SU-DHL-6 (cell line): ENCODE measurements around the gene GPRC5C.

Source experiments
- H2AFZ ChIP-seq: fragments of 200-600 bp; sonication (generic); 2 replicates; pipeline ENCODE4 v1.6.1; 2014; ENCODE audit warnings: low read depth, mild to moderate bottlenecking, moderate library complexity, mixed read lengths, antibody characterized with exemption, low read length; ENCODE audit not compliant: severe bottlenecking
- H3F3A ChIP-seq: fragments of 200-600 bp; shearing (Covaris generic); 2 replicates; pipeline ENCODE4 v1.6.0; 2016; ENCODE audit warnings: antibody characterized with exemption, mild to moderate bottlenecking; ENCODE audit not compliant: insufficient read depth
- H3K27ac ChIP-seq: fragments of 200-600 bp; sonication (generic); 2 replicates; pipeline ENCODE4 v1.5.1; 2016; ENCODE audit warnings: low read depth, mild to moderate bottlenecking, low read length, moderate library complexity, mixed read lengths
- H3K27me3 ChIP-seq: fragments of 200-600 bp; sonication (generic), shearing (Covaris generic); 2 replicates; pipeline ENCODE4 v1.6.0; 2014; ENCODE audit warnings: mild to moderate bottlenecking, low read length
- H3K36me3 ChIP-seq: fragments of 200-600 bp; sonication (generic); 2 replicates; pipeline ENCODE4 v1.6.1; 2014; ENCODE audit warnings: mild to moderate bottlenecking, low read length, mixed read lengths
- H3K4me2 ChIP-seq: fragments of 300-600, 200-600 bp; shearing (Covaris generic), sonication (generic); 2 replicates; pipeline ENCODE4 v1.6.0; 2014; ENCODE audit warnings: low read length, low read depth, mild to moderate bottlenecking; ENCODE audit not compliant: poor library complexity, severe bottlenecking
- H3K4me3 ChIP-seq: fragments of 200-600 bp; sonication (generic); 2 replicates; pipeline ENCODE4 v1.5.1; 2014; ENCODE audit warnings: antibody characterized with exemption, low read length, mild to moderate bottlenecking, mixed read lengths; ENCODE audit not compliant: insufficient read depth, poor library complexity, severe bottlenecking
- H3K79me2 ChIP-seq: fragments of 200-600 bp; sonication (generic); 2 replicates; pipeline ENCODE4 v1.6.1; 2014; ENCODE audit warnings: mild to moderate bottlenecking, low read length, moderate library complexity; ENCODE audit not compliant: insufficient read depth
- H3K9ac ChIP-seq: fragments of 200-600 bp; sonication (generic); 2 replicates; pipeline ENCODE4 v1.7.0; 2014; ENCODE audit warnings: mild to moderate bottlenecking, low read length
- H3K9me2 ChIP-seq: fragments of 200-600 bp; sonication (generic); replicated peaks from 2 replicates; pipeline ENCODE4 v1.6.1; 2014; ENCODE audit warnings: low read length; ENCODE audit not compliant: insufficient read depth
- H3K9me3 ChIP-seq: fragments of 200-600 bp; sonication (generic); 2 replicates; pipeline ENCODE4 v1.6.1; 2014; ENCODE audit warnings: low read length, mixed read lengths; ENCODE audit not compliant: insufficient read depth
- H4K20me1 ChIP-seq: fragments of 200-600 bp; sonication (generic); 2 replicates; pipeline ENCODE4 v1.6.1; 2014; ENCODE audit warnings: low read depth, mild to moderate bottlenecking, antibody characterized with exemption, low read length, moderate library complexity, mixed read lengths
- EZH2phosphoT487 ChIP-seq: fragments of 200-600 bp; sonication (generic), shearing (Covaris generic); conservative IDR thresholded peaks from 2 replicates; pipeline ENCODE4 v1.6.1; 2018; ENCODE audit warnings: mild to moderate bottlenecking, antibody characterized with exemption, low read length, moderate library complexity, mixed read lengths
- TF ChIP-seq, protein P1 (sequence below): fragments of 200-600 bp; sonication (generic); IDR thresholded peaks from one replicate; pipeline ENCODE4 v1.5.1; 2017; ENCODE audit warnings: antibody characterized with exemption, mild to moderate bottlenecking, low read length, moderate library complexity; ENCODE audit not compliant: insufficient read depth, poor library complexity, severe bottlenecking

Gene GPRC5C

DNA sequence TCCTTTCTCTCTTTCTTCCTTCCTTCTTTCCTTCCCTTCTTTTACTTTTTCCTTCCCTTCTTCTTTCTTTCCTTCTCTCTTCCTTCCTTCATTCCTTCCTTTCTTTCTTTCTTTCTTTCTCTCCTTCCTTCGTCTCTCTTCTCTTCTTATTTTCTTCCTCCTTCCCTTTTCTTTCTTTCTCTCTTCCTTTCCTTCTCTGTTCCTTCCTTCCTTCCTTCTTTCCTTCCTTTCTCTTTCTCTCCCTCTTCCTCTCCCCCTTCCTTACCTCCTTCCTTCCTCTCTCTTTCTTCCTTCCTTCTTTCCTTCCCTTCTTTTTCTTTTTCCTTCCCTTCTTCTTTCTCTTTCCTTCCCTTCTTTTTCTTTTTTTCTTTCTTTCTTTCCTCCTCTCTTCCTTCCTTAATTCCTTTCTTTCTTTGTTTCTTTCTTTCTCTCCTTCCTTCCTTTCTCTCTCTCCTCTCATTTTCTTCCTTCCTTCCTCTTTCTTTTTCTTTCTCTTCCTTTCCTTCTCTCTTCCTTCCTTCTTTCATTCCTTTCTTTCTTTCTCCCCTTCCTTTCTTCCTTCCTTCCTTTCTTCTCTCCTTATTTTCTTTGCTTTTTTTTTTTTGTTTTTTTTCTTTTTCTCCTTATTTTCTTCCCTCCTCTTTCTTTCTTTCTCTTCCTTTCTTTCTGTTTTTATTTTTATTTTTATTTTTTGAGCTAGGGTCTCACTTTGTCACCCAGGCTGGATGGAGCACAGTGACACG, 41.8 kb upstream of the GPRC5C start:
- no peak overlapping the region for H3K4me3 ChIP-seq
- no peaks in the 10 kb centered on the region for H3K9me2 ChIP-seq
- H3K36me3 ChIP-seq = no peaks in the 10 kb centered on the region
- H3K4me2 ChIP-seq = no peak overlapping the region
- no peaks in the 10 kb centered on the region for H3F3A ChIP-seq
- TF ChIP-seq EZH2phosphoT487 = no peak
- TF ChIP-seq, protein P1, sequence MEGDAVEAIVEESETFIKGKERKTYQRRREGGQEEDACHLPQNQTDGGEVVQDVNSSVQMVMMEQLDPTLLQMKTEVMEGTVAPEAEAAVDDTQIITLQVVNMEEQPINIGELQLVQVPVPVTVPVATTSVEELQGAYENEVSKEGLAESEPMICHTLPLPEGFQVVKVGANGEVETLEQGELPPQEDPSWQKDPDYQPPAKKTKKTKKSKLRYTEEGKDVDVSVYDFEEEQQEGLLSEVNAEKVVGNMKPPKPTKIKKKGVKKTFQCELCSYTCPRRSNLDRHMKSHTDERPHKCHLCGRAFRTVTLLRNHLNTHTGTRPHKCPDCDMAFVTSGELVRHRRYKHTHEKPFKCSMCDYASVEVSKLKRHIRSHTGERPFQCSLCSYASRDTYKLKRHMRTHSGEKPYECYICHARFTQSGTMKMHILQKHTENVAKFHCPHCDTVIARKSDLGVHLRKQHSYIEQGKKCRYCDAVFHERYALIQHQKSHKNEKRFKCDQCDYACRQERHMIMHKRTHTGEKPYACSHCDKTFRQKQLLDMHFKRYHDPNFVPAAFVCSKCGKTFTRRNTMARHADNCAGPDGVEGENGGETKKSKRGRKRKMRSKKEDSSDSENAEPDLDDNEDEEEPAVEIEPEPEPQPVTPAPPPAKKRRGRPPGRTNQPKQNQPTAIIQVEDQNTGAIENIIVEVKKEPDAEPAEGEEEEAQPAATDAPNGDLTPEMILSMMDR = no peak
- no peaks in the 10 kb centered on the region for H4K20me1 ChIP-seq
- H3K27ac ChIP-seq = no peak overlapping the region
- no peak overlapping the region for H2AFZ ChIP-seq
- no peak overlapping the region for H3K9ac ChIP-seq
- no peaks in the 10 kb centered on the region for H3K27me3 ChIP-seq
- H3K79me2 ChIP-seq = no peaks in the 10 kb centered on the region
- H3K9me3 ChIP-seq = no peaks in the 10 kb centered on the region

DNA sequence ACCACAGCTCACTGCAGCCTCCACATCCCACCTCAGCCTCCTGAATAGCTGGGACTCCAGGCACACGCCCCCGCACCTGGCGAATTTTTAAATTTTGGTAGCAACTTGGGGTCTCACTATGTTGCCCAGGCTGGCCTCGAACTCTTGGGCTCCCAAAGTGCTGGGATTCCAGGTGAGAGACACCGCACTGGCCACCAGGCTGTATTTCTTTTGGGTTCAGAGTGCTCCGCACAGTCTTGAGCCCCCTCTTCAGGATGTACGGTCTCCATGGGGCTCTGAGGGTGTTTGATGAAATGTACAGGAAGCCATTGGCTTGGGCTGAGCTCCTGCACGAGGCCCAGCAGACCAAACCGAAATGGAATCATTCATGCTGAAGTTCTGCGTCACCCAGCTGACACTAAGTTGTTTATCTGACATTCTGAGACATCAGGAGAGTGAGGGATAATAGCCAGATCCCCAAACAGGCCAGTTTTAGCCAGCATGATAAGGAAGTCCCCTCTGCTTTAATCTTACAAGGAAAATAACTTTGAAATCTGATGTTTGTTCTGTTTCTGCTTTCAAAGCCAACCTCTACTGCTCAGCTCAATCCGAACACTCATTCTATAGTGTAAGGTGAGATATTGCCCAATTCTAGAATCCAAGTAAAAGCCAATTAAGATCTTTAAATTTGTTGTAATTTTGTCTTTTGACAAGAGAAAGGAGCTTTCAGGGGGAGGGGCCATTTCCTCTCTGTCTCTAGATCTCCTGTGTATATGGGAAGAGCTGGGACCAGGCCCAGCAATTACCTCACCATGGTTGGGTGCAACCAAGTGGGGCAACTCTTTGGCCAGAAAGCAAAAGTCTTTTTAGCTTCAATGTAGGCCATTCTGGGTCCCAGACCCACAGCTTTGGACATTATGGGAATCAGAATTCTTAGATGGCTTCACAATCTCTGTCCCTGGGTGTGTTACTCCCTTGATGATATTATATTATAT, 40.9 kb upstream of the GPRC5C start:
- TF ChIP-seq, protein P1 = no peak
- TF ChIP-seq EZH2phosphoT487 = no peak
- Histone ChIP-seq H4K20me1 (no peaks in the 10 kb centered on the region), H3K27me3 (no peaks in the 10 kb centered on the region), H3K36me3 (no peaks in the 10 kb centered on the region), H3K4me2 (no peak overlapping the region), H3K27ac (no peak overlapping the region), H3F3A (no peaks in the 10 kb centered on the region), H3K9ac (no peak overlapping the region), H3K9me3 (no peaks in the 10 kb centered on the region), H3K79me2 (no peaks in the 10 kb centered on the region), H3K9me2 (no peaks in the 10 kb centered on the region), H3K4me3 (no peak overlapping the region), H2AFZ (no peak overlapping the region)

DNA sequence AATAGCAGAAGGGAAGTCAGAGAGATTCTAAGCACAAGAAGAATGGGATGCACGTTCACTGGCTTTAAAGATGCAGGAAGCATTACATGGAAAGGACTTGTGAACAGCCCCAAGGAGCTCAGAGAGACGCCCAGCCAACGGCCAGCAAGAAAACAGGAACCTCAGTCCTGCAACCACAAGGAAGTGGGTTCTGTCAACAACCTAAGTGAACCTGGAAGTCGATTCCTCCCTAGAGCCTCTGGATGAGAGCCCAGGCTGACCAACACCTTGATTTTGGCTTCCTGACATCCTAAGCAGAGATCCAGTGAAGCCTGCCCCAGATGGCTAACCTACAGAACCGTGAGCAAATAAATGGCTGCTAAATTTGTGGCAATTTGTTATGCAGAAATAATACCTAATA, 40.1 kb upstream of the GPRC5C start:
- H3K9me2 ChIP-seq = no peaks in the 10 kb centered on the region
- no peak overlapping the region for H3K27ac ChIP-seq
- no peaks in the 10 kb centered on the region for H3K27me3 ChIP-seq
- H3F3A ChIP-seq = no peaks in the 10 kb centered on the region
- H3K9ac ChIP-seq = no peak overlapping the region
- no peak for TF ChIP-seq EZH2phosphoT487
- TF ChIP-seq, protein P1 = no peak
- H4K20me1 ChIP-seq = no peaks in the 10 kb centered on the region
- no peak overlapping the region for H2AFZ ChIP-seq
- no peak overlapping the region for H3K4me2 ChIP-seq
- no peaks in the 10 kb centered on the region for H3K9me3 ChIP-seq
- no peak overlapping the region for H3K4me3 ChIP-seq
- H3K79me2 ChIP-seq = no peaks in the 10 kb centered on the region
- no peaks in the 10 kb centered on the region for H3K36me3 ChIP-seq
